Activated CD4-positive, alpha-beta T cell treated with anti-CD3 and anti-CD28 coated beads, Interleukin-2, Interleukin-6, amounts not matched to agents 100 ng/mL and 50 ng/mL, durations not matched to agents 16 hours and 8 hours (primary cell): ENCODE results near the gene ZAR1.

Experiments used
- DNase-seq: peaks from one replicate; pipeline ENCODE4 v3.0.0-alpha.2; 2020

Gene ZAR1

DNA sequence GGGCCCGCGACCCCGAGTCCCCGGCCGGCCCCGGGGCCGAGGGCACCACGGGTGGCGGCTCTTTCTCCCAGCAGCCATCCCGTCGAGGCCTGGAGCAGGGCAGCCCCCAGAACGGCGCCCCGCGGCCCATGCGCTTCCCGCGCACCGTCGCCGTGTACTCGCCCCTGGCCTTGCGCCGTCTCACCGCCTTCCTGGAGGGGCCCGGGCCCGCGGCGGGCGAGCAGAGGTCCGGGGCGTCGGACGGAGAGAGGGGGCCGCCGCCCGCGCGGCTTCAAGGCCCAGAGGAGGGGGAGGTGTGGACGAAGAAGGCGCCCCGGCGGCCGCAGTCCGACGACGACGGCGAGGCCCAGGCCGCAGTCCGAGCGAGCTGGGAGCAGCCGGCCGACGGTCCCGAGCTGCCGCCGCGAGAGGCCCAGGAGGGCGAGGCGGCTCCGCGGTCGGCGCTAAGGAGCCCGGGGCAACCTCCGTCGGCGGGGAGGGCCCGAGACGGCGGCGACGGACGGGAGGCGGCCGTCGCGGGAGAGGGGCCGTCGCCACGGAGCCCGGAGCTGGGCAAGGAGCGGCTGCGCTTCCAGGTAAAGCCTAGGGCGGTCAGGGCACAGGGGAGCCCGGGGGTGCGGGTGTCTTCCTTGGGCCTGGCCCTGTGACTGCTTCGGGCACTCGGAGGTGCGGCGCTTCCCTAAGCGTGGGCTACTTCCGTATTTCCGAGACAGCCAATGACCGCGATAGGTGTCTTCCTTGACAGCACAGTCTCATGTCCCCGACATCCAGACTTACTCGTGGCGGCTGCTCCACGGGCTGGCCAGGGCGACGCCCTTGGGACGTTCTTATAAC lies 845 bp downstream of the ZAR1 start:
- DNase-seq: no peak

DNA sequence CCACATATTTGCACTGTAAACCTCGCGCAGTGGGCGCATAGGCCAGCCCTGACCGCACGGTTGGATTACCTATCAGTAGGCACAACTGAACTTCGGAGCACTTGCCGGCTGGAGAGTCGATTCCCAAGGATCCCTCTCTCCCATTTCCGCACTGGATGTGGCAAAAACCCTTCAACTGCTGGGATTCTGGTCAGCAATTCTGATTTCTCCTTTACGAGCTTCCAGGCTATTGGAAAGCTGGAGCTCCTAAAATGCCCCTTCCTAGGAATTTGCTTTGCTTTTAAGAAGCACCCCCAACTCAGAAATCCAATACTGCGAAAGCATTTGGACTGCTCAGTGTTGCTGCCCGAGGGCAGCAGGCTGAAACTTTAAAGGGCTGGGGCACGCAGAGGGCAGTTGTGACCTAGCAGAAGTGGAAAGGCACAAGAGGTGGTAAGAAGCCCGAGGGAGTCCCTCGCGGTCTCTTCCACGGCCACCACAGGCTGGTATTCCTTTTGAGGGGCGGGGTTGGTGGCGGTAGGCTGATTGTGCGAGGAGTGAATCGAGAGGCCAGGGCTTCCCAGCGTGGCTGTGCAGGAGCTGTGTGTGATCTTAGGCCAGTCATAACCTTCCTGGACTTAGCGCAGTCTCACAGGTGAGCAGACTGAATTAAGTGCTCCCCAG lies 1.6 kb downstream of the ZAR1 start:
- DNase-seq: no peak

DNA sequence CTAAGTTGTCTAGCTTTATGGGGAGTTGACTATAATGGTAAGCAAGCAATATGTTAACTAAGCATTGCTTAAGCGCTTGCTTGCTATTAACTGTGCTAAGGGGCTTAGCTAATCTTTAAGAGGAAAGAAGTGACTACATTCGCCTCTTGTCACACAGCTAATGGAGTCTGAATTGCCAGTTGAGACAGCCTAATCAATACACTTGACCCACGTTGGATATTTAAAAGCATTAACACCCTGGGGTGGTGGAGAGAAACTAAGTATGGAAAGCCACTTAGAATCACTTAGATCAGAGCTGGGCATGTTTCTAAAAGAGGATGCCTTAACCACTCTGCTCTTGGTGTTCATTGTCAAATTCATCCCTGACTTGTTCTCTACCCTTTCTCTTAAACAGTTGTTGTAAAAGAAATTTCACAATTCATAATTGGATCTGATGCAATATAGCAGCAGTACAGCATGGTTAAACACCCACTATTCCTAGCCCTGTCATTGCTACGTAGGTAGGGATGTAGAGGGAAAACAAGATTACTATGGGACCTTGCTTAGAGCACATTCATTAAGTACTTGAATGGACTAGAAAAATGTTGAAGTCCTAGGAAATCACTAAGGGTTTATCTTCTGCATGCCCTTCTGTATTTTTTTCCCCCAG lies 3.5 kb downstream of the ZAR1 start:
- no peak for DNase-seq

DNA sequence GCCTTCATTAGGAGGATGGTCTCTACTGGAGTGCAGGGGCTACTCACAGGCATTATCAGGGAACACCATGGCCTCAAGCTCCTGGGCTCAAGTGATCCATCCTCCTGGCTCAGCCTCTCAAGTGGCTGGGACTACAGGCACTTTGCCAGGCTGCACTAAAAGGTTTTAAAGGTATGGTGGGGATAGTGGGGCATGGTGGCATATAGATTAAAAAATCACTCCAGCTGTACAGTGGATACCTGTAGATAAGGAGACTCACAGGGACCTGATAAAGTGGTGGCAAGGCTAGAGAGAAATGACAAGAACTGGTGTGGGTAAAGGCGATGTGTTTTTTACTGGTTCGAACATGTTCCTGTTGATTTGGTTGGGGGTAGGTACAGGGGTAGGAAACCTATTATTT lies 5.9 kb downstream of the ZAR1 start:
- DNase-seq: no peak

DNA sequence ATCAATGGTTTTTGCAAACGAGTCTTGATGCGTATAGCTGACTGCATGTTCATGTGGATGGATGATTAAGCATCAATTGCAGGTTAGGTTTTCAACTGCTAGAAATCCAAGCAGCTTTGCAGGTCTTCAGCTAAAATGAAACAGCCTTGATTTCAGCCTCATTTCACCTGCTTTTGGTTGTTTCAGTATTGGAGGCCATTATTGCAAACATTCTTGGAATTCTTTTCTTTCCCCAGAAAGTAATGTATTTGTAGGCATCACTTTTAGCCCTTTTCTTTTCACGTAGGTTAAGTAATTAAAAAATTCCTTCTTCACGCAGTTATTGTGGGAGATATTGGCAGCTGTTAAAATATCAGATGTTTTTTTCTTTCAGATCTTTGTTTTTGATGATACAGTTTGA lies 8.8 kb downstream of the ZAR1 start:
- no peak for DNase-seq

DNA sequence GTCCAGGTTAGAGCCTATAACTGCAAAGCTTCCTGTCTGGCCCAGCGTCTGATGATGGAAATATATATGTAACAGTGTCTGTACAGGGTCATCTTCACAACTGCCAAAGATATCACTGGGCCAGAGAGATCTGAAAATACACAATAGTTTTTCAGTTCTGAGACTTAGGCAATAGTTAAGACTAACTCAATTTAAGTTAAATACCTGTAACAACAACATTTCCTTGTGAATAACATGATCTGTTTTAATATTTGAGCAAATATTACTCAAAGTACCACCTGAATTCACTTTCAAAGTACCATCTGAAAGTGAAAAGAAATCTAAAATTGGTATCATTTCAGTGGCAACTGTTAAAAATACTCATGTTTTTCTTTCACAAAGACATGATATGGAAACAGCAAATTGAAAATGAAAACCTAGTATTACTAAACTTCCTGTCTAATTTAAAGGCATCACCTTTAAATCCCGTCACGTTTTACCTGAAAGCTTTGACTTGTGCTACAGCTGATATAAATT lies 9.6 kb downstream of the ZAR1 start:
- DNase-seq: peak; percentile 50

DNA sequence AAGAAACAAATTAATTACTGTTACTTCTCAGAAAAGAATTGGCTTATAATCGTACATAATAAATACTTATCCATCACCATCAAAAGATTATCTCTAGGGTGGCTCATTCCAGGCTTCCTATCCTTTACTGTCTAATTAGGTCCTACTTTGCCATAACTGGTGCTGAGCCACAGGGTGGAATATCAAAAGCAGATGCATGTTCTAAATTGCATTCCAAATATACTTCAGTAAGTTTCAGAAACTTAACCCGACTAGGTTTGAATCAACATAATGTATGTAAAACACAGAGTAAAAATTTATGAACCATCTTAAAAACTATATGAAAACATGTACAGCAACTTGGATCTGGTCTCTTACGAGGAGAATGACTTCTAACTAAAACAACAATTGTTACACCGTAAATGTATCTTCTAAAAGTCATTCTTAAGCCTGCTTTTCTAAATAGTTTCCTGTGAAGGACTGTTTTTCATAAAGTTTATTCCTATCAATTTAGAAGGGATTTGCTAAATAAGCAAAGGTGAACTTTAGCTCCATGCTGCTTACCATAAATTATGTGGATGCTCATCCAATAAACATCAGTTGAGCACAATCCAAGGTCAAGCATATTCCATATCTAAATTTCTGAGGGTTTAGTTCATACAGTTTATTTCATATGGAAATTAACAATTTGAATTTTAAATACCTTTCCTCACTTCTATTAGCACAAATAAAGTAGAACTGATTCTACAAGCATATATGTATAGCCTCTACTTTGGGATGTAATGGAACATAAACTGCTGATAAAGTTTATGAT lies 13.4 kb downstream of the ZAR1 start:
- no peak for DNase-seq

DNA sequence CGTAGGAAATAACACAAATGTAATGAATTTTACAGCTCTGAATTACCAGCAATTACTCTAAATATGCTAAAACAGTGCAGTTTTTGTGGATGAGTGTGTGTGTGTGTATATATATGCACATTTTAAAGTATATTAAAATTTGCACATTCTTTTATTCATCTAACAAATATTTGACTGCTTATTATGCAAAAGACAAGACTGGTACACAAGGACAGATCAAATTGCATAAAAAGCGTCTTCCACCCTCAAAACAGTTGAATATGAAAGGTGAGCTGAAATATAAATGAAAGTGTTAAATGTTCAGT lies 13.9 kb downstream of the ZAR1 start:
- no peak for DNase-seq

DNA sequence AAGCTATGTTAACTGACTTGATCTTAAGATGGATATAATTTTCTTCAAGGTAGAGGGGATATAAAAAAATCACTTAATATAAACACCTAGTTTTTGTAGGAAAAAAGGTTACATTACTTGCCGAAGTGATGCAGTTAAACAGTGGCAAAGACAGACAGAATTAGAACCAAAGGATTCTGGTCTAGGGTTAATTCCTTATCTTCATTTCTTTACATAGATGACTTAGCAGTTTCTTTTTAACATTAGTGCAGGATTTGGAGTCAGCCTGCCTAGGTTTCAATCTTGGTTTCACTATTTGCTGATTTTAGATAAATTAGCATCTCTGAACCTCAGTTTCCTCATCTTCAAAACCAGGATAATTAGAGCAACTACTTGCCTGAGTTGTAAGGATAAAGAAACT lies 14.3 kb downstream of the ZAR1 start:
- peak; percentile 17 for DNase-seq

DNA sequence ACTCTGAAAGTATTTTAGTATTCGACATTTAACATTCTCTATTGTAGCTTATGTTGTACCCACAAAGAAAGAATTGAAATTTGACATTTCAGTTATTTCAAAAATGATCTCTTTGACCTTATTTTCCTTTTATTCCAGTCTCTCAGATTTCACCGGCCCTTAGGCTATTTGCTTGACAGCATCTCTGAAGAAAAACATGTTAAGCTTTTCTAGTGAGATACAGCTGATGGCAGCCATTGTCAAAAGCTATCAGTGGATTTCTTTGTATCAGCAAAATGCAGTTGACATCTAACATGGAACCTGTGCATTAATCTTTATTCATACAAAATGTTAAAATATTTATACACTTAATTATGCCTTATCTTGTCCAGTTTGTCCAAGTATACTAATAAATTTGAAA lies 16.7 kb downstream of the ZAR1 start:
- no peak for DNase-seq

DNA sequence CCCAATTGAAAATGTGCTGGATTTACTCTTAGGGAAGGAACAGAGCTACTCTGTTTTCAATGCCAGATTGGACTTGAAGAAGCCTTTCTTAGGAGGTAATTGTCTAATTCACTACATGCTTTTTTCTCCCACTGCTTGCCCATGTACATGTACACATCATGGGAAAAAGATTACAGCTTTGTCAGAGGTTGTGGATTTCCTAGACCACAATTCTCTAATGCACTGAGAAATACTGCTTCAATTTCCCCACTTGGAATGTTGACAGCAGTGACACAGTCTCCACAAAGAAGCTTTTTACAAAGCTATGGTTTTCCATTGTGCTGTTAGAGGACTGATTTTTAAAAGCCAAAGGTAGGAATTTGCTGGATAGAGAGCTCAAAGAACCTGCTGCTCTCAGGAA lies 19.5 kb downstream of the ZAR1 start:
- no peak for DNase-seq

DNA sequence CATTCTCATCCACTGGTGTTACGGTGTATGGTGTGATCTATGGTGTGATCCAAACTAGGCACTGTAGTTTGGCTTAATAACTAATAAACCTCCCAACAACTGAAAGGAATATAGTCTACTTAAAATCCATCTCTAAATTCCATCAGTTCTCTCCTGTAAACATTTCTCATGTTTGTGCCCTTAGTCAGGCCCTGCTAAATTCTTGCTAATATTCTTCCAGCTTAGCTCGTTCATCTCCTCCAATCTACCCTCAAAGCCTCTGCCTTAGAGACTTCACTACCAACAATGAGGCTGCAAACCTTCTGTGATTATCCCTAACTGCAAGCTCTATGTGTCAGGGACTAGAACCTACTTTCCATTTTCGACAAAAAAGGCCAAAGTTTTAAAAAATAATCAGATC lies 28.1 kb downstream of the ZAR1 start:
- no peak for DNase-seq

DNA sequence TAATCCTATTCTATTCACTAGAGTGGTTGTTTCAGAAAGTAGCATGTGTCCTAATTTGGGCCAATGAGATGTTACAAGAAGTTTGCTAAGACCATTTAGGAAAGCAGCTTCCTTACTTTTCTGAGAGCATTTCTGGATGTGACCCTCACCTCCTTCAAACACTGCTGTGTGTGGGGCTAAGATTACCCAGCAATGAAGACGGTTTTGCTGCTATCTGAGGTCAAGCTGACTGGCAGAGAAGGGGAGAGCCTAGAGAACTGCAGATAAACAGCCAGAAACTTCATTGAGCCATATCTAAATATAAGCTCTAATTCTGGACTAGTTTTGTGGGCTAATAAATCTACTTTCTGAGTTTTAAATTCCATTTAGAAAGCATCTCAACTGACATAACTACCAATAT lies 36.4 kb downstream of the ZAR1 start:
- no peak for DNase-seq

DNA sequence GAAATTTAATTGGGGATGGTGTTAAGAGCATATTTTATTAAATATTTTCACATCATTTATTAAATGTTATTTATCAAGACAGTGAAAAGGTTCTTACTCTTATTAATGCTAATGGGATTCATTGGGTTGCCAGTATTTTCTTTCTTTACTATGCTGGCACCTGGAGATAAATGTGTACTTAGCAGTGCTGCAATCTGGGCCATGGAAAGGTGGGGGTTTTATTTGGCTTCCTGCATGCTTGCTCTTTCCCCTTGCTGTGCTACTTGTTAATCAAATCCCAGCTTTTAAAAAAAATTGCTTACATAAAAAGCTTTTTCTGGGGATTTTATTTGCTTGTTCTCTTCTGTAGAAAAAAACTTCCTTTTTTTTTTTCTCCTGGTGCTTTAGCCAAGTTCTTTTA lies 48.3 kb downstream of the ZAR1 start:
- DNase-seq: no peak

DNA sequence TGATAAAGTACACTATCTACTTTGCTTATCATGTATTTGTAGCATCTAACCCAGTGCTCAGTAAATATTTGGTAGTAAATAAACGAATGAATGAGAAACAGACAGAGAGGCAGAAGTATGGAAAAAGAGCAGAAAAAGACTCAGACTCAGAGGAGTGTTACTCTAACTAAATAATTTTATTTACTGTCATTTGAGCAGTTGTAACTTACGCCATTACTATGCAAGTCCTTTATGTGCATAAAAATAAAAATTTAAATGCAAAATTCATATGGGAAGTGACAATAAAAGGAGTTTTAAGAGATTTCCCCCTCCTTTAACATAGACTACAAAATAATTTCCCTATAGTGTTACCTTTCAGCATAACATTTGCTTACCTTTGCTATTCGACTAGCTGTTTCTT lies 49.5 kb downstream of the ZAR1 start:
- no peak for DNase-seq

DNA sequence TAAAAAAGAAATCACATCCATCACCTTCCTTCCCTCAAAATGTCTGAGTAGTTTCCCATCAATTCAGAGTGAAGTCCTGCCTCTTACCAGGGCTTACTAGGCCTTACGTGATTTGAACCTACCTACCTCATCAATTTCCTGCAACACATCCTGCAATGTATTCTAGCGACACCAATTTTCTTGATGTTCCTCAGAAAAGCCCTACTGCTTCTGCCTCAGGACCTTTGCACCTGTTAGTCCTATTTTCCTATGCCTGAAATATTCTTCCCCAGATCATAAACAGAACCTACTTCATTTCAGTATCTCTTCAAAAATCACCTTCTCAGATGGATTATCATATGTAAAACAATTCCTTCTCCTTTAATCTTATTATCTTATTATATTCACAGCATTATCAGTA lies 52.8 kb downstream of the ZAR1 start:
- no peak for DNase-seq

DNA sequence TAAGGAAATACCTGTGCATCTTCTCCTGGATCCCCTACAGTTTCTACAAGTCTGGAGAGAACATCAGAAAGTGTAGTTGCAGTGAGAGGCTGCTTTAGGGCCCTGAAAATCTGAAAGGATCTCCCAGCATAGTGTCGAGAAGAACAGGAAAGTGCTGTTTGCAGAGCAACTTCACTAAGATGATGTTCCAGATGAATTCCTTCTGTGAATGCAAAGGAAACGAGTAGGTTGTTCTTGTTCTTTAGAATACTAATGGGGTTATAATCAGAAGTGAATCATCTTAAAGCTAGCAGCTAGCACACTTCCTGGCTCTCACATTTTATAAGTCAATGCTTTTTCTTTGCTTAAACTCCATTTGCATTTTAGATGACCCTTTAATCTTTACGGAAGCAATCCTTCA lies 53.7 kb downstream of the ZAR1 start:
- no peak for DNase-seq
